Measurements from ENCODE around the gene APBA2.

APBA2 gene

GRCh38 chr15:28991236-28992171 lies 105.7 kb downstream of the APBA2 start:
- Histone ChIP-seq H3K4me3 (ENCODE audit: low read depth, low read length) (no peak overlapping the region), H3K4me1 (peaks cover 4% of the 10 kb centered on the region), H3K36me3 (no peaks in the 10 kb centered on the region), H3K9me3 (no peaks in the 10 kb centered on the region), H3K27me3 (no peaks in the 10 kb centered on the region)
- no peak for DNase-seq
- TF ChIP-seq CTCF (IDR thresholded peaks at IDR 0.05; ENCODE audit: low read depth, low read length), result no peak

- Histone ChIP-seq H3K27me3 (no peaks in the 10 kb centered on the region), H3K4me1 (peaks cover 4% of the 10 kb centered on the region), H3K4me3 (ENCODE audit: low read depth, low read length) (no peak overlapping the region), H3K9me3 (no peaks in the 10 kb centered on the region), H3K36me3 (no peaks in the 10 kb centered on the region)
- TF ChIP-seq CTCF (IDR thresholded peaks at IDR 0.05; ENCODE audit: low read depth, low read length), result no peak
- DNase-seq, result no peak
These were observed 106.6 kb downstream of the APBA2 start for GRCh38 chr15:28992336-28992864.

GRCh38 chr15:28993051-28993719 lies 107.4 kb downstream of the APBA2 start:
- no peak for DNase-seq
- no peak for TF ChIP-seq CTCF (IDR thresholded peaks at IDR 0.05; ENCODE audit: low read depth, low read length)
- H3K4me3 ChIP-seq (ENCODE audit: low read depth, low read length), result no peak overlapping the region
- no peaks in the 10 kb centered on the region for H3K9me3 ChIP-seq
- H3K27me3 ChIP-seq, result no peaks in the 10 kb centered on the region
- H3K36me3 ChIP-seq, result no peaks in the 10 kb centered on the region
- peaks cover 4% of the 10 kb centered on the region for H3K4me1 ChIP-seq

GRCh38 chr15:28993720-28994053 lies 107.9 kb downstream of the APBA2 start:
- H3K9me3 ChIP-seq, result no peaks in the 10 kb centered on the region
- H3K36me3 ChIP-seq, result no peaks in the 10 kb centered on the region
- H3K27me3 ChIP-seq, result no peaks in the 10 kb centered on the region
- TF ChIP-seq CTCF (IDR thresholded peaks at IDR 0.05; ENCODE audit: low read depth, low read length), result no peak
- H3K4me3 ChIP-seq (ENCODE audit: low read depth, low read length), result no peak overlapping the region
- no peak for DNase-seq
- peaks cover 4% of the 10 kb centered on the region for H3K4me1 ChIP-seq

GRCh38 chr15:28994142-28994830 lies 108.5 kb downstream of the APBA2 start:
- DNase-seq, result no peak

More at GRCh38 chr15:28994142-28994830, 108.5 kb downstream of the APBA2 start:
- no peak for TF ChIP-seq CTCF (IDR thresholded peaks at IDR 0.05; ENCODE audit: low read depth, low read length)
- H3K4me3 ChIP-seq (ENCODE audit: low read depth, low read length), result no peak overlapping the region
- H3K9me3 ChIP-seq, result no peaks in the 10 kb centered on the region
- H3K27me3 ChIP-seq, result no peaks in the 10 kb centered on the region
- H3K36me3 ChIP-seq, result no peaks in the 10 kb centered on the region
- H3K4me1 ChIP-seq, result peaks cover 4% of the 10 kb centered on the region

All from BE2C (cell line).